ENCODE measurements around the gene STAT6.
A peak's percentile ranks its signal among the peaks of the same experiment; 100 is the strongest.

The STAT6 gene

DNA sequence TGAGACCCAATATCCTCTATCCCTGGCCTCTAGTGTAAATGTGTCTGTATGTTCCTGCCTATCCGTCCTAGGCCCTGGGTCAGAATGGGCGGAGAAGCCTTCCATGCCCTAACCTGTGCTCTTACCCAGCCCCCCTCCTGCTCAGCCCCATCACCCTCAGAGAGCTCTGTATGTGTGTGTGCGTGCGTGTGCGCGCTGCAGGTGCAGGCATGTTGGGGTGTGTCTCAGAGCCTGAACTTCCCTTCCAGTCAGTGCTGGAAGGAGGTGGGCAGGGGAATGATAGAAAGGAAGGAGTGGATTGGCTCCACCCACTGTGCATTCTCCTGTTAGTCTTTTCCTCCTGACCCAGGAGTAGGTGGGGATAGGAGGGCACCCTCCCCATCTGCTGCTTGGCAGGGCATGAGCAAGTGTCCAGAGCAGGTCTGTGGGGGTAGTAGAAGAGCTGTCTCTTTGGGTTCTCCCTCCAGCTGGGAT, 15.0 kb downstream of the STAT6 start:
- H3K27me3 ChIP-seq (ENCODE audit: control insufficient read depth in 1 of 2, insufficient read depth in 2 of 2, low read length in 2 of 2): no peaks in the 10 kb centered on the region
- peak overlapping the region; percentile 39 for H3K27ac ChIP-seq (ENCODE audit: low read depth, low read length)
- no peak overlapping the region for H3K9ac ChIP-seq (ENCODE audit: low read length)
- H3K9me3 ChIP-seq (ENCODE audit: low read length): no peaks in the 10 kb centered on the region
- H3K4me3 ChIP-seq (ENCODE audit: low read depth in 1 of 2, low read length in 2 of 2): no peak overlapping the region
- peaks cover 89% of the 10 kb centered on the region for H3K36me3 ChIP-seq (ENCODE audit: insufficient read depth, low read length)
- peaks cover 39% of the 10 kb centered on the region for H3K4me1 ChIP-seq (ENCODE audit: insufficient read depth, low read length)

DNA sequence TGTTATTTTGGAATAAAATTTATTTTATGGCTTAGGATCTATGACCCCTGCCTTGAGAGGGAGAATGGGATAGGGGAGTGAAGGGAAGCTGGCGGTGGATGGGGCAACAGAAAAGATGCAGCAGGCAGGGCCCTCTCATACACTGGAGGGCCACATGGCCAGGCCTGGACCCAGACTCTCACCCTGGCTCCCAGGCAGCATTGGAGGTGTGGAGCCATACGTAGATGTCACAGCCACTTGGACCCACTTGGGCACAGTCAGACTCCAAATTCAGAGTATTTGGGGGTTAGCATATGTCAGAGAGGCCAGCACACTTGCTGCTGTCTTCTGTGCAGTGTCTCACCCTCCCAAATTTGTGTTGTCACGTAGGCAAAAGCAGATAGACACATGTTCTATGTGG, 15.7 kb downstream of the STAT6 start:
- peaks cover 46% of the 10 kb centered on the region for H3K4me1 ChIP-seq (ENCODE audit: insufficient read depth, low read length)
- H3K9me3 ChIP-seq (ENCODE audit: low read length): no peaks in the 10 kb centered on the region
- no peaks in the 10 kb centered on the region for H3K27me3 ChIP-seq (ENCODE audit: control insufficient read depth in 1 of 2, insufficient read depth in 2 of 2, low read length in 2 of 2)
- H3K4me3 ChIP-seq (ENCODE audit: low read depth in 1 of 2, low read length in 2 of 2): no peak overlapping the region
- H3K27ac ChIP-seq (ENCODE audit: low read depth, low read length): peak overlapping the region; percentile 10
- H3K36me3 ChIP-seq (ENCODE audit: insufficient read depth, low read length): peaks cover 90% of the 10 kb centered on the region
- no peak overlapping the region for H3K9ac ChIP-seq (ENCODE audit: low read length)

DNA sequence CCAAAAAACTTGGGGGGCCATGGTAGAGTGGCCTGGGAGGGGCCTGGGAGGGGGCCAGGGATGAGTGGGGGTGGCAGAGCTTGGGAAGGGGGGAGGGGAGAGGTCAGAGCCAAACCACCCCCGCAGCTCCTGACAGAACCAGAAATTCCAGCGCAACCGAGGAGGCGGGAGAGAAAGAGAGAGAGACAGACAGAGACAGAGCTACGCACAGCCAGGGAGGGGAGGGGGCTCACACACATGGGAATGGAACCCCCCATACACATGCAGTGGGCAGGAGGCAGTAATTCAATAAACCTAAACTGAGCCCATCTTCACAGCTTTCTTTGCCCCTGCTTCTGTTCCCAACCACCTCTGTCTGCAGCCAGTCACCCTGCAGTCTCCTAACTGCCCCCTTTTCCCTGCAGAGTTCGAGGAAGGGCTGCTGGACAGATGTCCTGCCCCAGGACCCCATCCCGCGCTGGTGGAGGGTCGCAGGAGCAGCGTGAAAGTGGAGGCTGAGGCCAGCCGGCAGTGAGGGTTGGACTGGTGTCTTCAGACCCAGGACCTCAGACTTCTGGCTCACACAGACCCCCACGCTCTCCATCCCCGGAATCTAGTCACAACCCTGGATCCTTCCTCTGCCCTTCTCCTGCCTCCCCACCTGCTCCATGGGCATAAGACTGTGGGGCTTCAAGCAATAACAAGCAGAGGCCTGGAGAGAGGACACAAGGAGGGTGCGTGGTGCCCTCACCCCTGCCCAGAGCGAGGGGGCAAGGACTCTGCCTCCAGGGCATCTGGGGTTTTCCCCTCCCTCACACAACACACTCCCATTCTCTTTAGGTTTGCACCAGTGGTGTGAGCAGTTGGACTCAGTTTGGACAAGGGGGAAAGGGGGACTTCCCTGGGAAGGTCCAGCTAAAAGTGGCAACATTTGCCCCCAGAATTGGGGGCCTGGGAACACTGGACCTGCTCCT, 16.7 kb downstream of the STAT6 start:
- peaks cover 47% of the 10 kb centered on the region for H3K4me1 ChIP-seq (ENCODE audit: insufficient read depth, low read length)
- H3K36me3 ChIP-seq (ENCODE audit: insufficient read depth, low read length): peaks cover 81% of the 10 kb centered on the region
- peak overlapping the region; percentile 40 for H3K27ac ChIP-seq (ENCODE audit: low read depth, low read length)
- no peaks in the 10 kb centered on the region for H3K9me3 ChIP-seq (ENCODE audit: low read length)
- no peaks in the 10 kb centered on the region for H3K27me3 ChIP-seq (ENCODE audit: control insufficient read depth in 1 of 2, insufficient read depth in 2 of 2, low read length in 2 of 2)
- no peak overlapping the region for H3K4me3 ChIP-seq (ENCODE audit: low read depth in 1 of 2, low read length in 2 of 2)
- peak overlapping the region; percentile 21 for H3K9ac ChIP-seq (ENCODE audit: low read length)

DNA sequence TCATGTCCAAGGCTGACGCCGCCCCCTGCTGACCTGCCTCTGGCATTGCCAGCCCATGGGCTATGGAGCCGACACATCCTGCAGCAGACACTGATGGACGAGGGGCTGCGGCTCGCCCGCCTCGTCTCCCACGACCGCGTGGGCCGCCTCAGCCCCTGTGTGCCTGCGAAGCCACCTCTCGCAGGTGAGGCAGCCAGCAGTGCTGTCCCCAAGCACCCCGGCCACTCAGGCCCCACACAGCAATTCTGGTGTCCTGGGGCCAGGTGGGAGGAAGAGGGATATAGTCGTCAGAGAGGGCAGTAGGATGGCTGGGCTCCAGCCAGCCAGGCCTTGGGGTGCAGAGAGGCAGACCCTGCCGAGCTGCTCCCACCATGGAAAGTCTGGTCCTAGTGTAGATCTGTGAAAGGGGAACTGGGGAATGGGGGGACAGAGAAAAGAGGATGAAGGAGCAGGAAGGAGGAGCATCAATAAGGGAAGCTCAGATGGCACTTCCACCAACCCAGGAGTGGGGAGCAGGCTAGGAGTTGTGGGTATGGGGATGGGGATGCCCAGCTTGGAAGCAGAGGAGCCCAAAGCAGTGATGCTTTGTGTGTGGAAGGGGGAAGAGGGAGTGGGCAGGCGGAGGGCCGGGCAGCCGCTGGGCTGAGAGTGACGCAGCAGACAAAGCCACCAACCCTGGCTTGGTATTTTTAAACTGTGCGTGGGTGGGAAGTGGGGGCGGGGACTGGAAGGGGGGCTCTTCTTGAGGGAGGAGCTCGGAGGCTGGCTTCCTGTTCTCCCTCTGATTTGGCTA, 17.6 kb downstream of the STAT6 start:
- Histone ChIP-seq H3K27ac (ENCODE audit: low read depth, low read length) (peak overlapping the region; percentile 84), H3K4me3 (ENCODE audit: low read depth in 1 of 2, low read length in 2 of 2) (peak overlapping the region in 1 of 2 donors; percentile 66), H3K4me1 (ENCODE audit: insufficient read depth, low read length) (peaks cover 47% of the 10 kb centered on the region), H3K36me3 (ENCODE audit: insufficient read depth, low read length) (peaks cover 72% of the 10 kb centered on the region), H3K27me3 (ENCODE audit: control insufficient read depth in 1 of 2, insufficient read depth in 2 of 2, low read length in 2 of 2) (no peaks in the 10 kb centered on the region), H3K9ac (ENCODE audit: low read length) (no peak overlapping the region), H3K9me3 (ENCODE audit: low read length) (no peaks in the 10 kb centered on the region)

DNA sequence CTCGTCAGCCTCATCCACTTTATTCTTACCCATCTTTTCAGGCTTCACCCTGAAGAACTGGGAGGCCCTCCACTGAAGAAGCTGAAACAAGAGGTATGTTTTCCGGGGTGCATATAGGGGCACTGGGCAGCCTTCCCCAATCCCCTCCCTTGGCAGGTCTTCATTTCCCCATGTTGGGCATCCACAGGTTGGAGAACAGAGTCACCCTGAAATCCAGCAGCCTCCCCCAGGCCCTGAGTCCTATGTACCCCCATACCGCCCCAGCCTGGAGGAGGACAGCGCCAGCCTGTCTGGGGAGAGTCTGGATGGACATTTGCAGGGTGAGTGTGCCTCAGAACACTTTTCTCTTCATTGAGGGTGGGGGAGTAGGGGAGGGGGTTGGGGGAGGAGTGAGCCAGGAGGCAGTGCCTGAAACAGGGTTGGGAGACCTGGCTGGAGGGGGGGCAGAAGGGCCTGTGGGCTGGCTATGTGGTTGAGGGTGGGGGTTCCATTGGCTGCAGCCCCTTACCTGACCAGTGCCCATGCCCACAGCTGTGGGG, 18.2 kb downstream of the STAT6 start:
- Histone ChIP-seq H3K9ac (ENCODE audit: low read length) (peak overlapping the region; percentile 39), H3K27ac (ENCODE audit: low read depth, low read length) (peak overlapping the region; percentile 84), H3K4me1 (ENCODE audit: insufficient read depth, low read length) (peaks cover 47% of the 10 kb centered on the region), H3K4me3 (ENCODE audit: low read depth in 1 of 2, low read length in 2 of 2) (peak overlapping the region in 1 of 2 donors; percentile 66), H3K27me3 (ENCODE audit: control insufficient read depth in 1 of 2, insufficient read depth in 2 of 2, low read length in 2 of 2) (no peaks in the 10 kb centered on the region), H3K9me3 (ENCODE audit: low read length) (no peaks in the 10 kb centered on the region), H3K36me3 (ENCODE audit: insufficient read depth, low read length) (peaks cover 65% of the 10 kb centered on the region)

DNA sequence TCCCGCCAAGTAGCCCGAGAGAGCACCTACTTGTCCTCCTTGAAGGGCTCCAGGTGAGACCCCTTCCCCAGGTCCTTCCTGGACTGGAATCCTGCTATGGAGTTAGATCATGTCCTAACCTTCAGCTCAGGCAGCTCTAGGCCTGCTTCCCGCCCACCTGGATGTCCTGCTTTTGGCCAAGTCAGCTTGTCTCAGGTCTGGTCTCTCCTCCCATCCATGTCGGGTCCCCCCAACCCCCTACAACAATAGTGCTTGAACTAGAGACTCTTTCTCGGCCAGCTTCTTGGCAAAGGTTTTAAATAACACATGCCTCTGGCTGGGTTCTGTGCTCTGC, 18.7 kb downstream of the STAT6 start:
- peak overlapping the region; percentile 84 for H3K27ac ChIP-seq (ENCODE audit: low read depth, low read length)

DNA sequence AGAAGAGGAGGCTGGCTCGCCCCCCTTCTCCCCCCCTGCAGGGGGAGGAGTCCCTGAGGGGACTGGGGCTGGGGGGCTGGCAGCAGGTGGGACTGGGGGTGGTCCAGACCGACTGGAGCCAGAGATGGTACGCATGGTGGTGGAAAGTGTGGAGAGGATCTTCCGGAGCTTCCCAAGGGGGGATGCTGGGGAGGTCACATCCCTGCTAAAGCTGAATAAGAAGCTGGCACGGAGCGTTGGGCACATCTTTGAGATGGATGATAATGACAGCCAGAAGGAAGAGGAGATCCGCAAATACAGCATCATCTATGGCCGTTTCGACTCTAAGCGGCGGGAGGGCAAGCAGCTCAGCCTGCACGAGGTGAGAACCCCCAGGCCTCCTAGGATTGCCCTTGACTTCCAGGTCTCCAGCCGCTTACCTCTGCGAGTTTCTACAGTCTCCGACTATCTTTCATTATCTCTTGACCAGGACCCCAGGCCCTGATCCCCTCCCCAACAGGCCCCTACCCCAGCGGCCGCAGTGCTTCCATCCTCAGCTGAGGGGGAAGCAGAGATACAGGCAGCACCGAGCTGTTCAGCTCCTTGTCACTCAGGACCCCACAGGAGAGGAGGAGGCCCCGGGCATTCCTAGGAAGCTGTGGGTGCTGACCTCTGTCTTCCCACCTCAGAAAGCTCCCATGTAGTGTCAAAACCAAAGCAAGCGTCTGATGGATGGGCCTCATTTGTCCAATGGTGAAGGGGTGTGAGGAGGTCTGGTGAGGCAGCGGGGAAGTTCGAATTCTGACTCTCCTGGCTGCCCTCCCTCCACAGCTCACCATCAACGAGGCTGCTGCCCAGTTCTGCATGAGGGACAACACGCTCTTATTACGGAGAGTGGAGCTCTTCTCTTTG, 19.3 kb downstream of the STAT6 start:
- H3K4me3 ChIP-seq (ENCODE audit: low read depth in 1 of 2, low read length in 2 of 2): peak overlapping the region; percentile 39 to 66
- H3K27ac ChIP-seq (ENCODE audit: low read depth, low read length): peak overlapping the region; percentile 84
- no peaks in the 10 kb centered on the region for H3K9me3 ChIP-seq (ENCODE audit: low read length)
- H3K9ac ChIP-seq (ENCODE audit: low read length): peak overlapping the region; percentile 5
- peaks cover 47% of the 10 kb centered on the region for H3K4me1 ChIP-seq (ENCODE audit: insufficient read depth, low read length)
- no peaks in the 10 kb centered on the region for H3K27me3 ChIP-seq (ENCODE audit: control insufficient read depth in 1 of 2, insufficient read depth in 2 of 2, low read length in 2 of 2)
- H3K36me3 ChIP-seq (ENCODE audit: insufficient read depth, low read length): peaks cover 55% of the 10 kb centered on the region

More for the DNA sequence above, 18.7 kb downstream of the STAT6 start:
- Histone ChIP-seq H3K4me3 (ENCODE audit: low read depth in 1 of 2, low read length in 2 of 2) (peak overlapping the region in 1 of 2 donors; percentile 66), H3K27me3 (ENCODE audit: control insufficient read depth in 1 of 2, insufficient read depth in 2 of 2, low read length in 2 of 2) (no peaks in the 10 kb centered on the region), H3K9me3 (ENCODE audit: low read length) (no peaks in the 10 kb centered on the region), H3K4me1 (ENCODE audit: insufficient read depth, low read length) (peaks cover 47% of the 10 kb centered on the region), H3K36me3 (ENCODE audit: insufficient read depth, low read length) (peaks cover 61% of the 10 kb centered on the region), H3K9ac (ENCODE audit: low read length) (peak overlapping the region; percentile 39)

DNA sequence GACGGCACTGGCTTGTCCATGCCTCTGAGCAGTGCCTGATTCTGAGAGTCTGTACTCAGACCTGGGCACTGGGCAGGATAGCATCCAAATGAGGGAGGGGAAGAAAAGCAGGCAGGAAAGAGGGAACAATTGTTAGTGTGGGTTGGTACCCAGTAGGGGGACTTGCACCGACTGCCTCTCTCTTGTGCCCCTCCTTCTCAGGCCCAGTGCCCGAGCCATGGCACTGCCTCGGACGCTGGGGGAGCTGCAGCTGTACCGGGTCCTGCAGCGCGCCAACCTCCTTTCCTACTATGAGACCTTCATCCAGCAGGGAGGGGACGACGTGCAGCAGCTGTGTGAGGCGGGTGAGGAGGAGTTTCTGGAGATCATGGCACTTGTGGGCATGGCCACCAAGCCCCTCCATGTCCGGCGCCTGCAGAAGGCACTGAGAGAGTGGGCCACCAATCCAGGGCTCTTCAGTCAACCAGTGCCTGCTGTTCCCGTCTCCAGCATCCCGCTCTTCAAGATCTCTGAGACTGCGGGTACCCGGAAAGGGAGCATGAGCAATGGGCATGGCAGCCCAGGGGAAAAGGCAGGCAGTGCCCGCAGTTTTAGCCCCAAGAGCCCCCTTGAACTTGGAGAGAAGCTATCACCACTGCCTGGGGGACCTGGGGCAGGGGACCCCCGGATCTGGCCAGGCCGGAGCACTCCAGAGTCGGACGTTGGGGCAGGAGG, 20.1 kb downstream of the STAT6 start:
- Histone ChIP-seq H3K36me3 (ENCODE audit: insufficient read depth, low read length) (peaks cover 47% of the 10 kb centered on the region), H3K4me3 (ENCODE audit: low read depth in 1 of 2, low read length in 2 of 2) (peak overlapping the region; percentile 39 to 66), H3K27ac (ENCODE audit: low read depth, low read length) (peak overlapping the region; percentile 84), H3K9ac (ENCODE audit: low read length) (no peak overlapping the region), H3K4me1 (ENCODE audit: insufficient read depth, low read length) (peaks cover 53% of the 10 kb centered on the region), H3K27me3 (ENCODE audit: control insufficient read depth in 1 of 2, insufficient read depth in 2 of 2, low read length in 2 of 2) (no peaks in the 10 kb centered on the region), H3K9me3 (ENCODE audit: low read length) (no peaks in the 10 kb centered on the region)

DNA sequence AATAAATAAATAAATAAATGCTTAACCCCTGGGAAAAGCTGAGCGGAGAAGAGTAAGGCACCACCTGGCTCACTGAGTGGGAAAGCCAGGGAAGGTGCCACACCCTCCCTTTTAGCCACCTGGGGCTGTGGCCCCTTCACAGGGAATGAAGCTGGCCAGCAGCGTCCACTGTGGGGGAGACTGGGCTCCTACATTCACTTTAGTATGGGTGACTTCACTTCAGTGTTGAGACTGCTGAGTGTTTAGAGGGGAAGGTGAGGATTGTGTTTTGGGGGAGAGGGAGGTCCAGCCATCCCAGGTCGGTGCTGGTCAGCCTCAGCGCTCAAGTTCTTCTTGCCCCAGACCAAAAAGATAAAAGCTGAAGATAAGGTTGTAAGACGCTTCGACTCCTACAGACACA, 20.7 kb downstream of the STAT6 start:
- no peaks in the 10 kb centered on the region for H3K27me3 ChIP-seq (ENCODE audit: control insufficient read depth in 1 of 2, insufficient read depth in 2 of 2, low read length in 2 of 2)
- H3K27ac ChIP-seq (ENCODE audit: low read depth, low read length): peak overlapping the region; percentile 84
- peak overlapping the region; percentile 39 to 66 for H3K4me3 ChIP-seq (ENCODE audit: low read depth in 1 of 2, low read length in 2 of 2)
- no peak overlapping the region for H3K9ac ChIP-seq (ENCODE audit: low read length)
- no peaks in the 10 kb centered on the region for H3K9me3 ChIP-seq (ENCODE audit: low read length)
- peaks cover 59% of the 10 kb centered on the region for H3K4me1 ChIP-seq (ENCODE audit: insufficient read depth, low read length)
- peaks cover 41% of the 10 kb centered on the region for H3K36me3 ChIP-seq (ENCODE audit: insufficient read depth, low read length)

All from muscle layer of colon (tissue), 2 donors.